Ectodermal cell (in vitro differentiated cells): ENCODE data around the gene TNIK.

Source experiments
- H3K27ac ChIP-seq: 2 replicates; pipeline ENCODE4 v1.7.0; 2013; ENCODE audit warnings: mild to moderate bottlenecking, low read depth, low read length; ENCODE audit not compliant: insufficient read depth, poor library complexity, severe bottlenecking
- H3K27me3 ChIP-seq: 2 replicates; pipeline ENCODE4 v1.7.0; 2013; ENCODE audit warnings: mild to moderate bottlenecking, low read length; ENCODE audit not compliant: insufficient read depth, control insufficient read depth, poor library complexity, severe bottlenecking
- H3K36me3 ChIP-seq: one replicate; pipeline ENCODE4 v1.7.0; 2013; ENCODE audit warnings: low read length; ENCODE audit not compliant: control insufficient read depth, insufficient read depth
- H3K4me1 ChIP-seq: one replicate; pipeline ENCODE4 v1.7.0; 2013; ENCODE audit warnings: low read length; ENCODE audit not compliant: control insufficient read depth, insufficient read depth
- H3K4me3 ChIP-seq: 2 replicates; pipeline ENCODE4 v1.7.0; 2013; ENCODE audit warnings: low read depth, low read length, control low read depth; ENCODE audit not compliant: insufficient read depth
- H3K9me3 ChIP-seq: 2 replicates; pipeline ENCODE4 v1.7.0; 2013; ENCODE audit warnings: mild to moderate bottlenecking, low read length, moderate library complexity; ENCODE audit not compliant: control insufficient read depth
- WGBS, 2 experiments: methylation state at CpG; one replicate each; pipeline ENCODE4 v1.1.7; 2013; ENCODE audit warnings: missing lambda C conversion rate in 2 of 2; 5-methylcytosine and 5-hydroxymethylcytosine counted together

Gene TNIK

DNA sequence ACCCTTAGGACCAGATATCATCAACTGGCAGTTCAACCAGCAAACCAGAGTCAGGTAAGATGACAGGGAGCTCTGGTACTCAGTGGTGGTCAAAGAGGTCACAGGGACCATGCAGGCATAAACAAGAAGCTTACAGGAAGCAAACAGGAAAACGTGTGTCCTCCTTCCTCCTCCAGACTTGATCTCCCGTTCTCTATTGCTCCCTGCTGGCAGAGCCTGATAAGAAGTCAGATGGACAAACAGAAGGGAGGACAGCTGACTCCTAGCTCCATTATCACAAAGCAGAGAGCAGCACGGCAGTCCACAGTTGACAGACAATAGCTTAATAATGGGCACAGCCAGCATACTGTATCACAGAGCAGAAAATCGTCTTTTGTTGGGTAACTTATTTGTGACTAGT lies 277.2 kb downstream of the TNIK start:
- Histone ChIP-seq H3K36me3 (no peaks in the 10 kb centered on the region), H3K9me3 (no peaks in the 10 kb centered on the region), H3K27me3 (no peaks in the 10 kb centered on the region), H3K27ac (no peak overlapping the region), H3K4me3 (no peak overlapping the region), H3K4me1 (peaks cover 8% of the 10 kb centered on the region)
- 72 to 74% methylated on average over 4 of the region's 4 CpGs for WGBS, 2 experiments

DNA sequence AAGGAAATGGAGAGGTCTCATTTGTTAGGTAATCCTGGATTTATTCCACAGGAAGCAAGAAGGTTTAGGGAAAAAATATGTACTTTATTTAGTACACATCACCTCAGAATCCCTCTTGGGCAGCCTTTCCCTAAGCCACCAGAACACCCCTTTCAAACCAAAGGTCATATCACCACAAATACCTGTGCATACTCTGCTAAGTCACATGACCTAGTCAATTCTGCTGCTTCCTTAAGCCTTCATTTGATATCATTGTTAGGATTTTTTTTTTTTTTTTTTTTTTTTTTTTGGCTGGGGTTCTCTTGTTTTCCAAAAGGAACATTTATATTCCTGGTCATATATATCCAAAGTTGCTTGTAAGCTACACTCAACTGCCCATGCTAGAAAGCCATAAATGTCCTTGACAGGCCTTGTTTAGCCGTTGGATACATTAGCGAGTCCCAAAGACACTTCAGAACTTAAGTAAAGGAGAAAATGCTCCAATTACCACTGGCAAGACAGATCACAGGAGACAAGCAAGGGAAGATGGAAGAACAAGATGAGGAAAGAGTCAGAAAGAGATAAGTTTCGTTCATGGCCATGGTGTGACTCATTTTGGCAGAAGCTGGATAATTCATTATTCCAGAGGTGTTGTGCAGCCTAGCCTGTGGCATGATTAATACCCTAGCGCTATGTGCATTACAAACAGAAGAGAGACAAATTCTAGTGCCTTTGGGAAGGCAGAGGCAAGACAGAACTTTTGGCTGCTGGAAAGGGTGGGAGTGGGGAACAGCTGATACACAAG lies 278.1 kb downstream of the TNIK start:
- H3K4me1 ChIP-seq = peaks cover 6% of the 10 kb centered on the region
- H3K36me3 ChIP-seq = no peaks in the 10 kb centered on the region
- no peak overlapping the region for H3K27ac ChIP-seq
- no peaks in the 10 kb centered on the region for H3K9me3 ChIP-seq
- no peak overlapping the region for H3K4me3 ChIP-seq
- no peaks in the 10 kb centered on the region for H3K27me3 ChIP-seq
- WGBS, 2 experiments = 93 to 99% methylated on average over 4 of the region's 4 CpGs

DNA sequence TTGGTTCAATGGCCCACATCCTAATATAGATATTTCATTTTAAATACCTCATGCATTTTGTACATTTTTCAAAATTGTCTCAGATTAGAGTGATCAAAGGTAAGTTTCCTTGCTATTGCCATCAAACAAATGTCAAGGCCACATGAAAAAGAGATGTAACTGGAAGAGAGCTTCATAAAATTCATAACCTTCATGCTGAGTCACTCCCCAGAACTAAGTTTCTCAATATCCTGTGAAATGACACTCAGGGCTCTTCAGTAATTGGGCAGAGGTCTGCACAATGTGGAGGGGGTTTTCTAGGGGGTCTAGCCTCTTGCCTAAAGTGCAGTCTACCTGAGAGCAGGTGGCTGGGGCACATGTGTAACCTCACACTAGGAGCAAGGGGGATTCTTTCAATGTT lies 281.5 kb downstream of the TNIK start:
- Histone ChIP-seq H3K4me1 (peaks cover 8% of the 10 kb centered on the region), H3K36me3 (no peaks in the 10 kb centered on the region), H3K27me3 (no peaks in the 10 kb centered on the region), H3K4me3 (no peak overlapping the region), H3K27ac (no peak overlapping the region), H3K9me3 (no peaks in the 10 kb centered on the region)

DNA sequence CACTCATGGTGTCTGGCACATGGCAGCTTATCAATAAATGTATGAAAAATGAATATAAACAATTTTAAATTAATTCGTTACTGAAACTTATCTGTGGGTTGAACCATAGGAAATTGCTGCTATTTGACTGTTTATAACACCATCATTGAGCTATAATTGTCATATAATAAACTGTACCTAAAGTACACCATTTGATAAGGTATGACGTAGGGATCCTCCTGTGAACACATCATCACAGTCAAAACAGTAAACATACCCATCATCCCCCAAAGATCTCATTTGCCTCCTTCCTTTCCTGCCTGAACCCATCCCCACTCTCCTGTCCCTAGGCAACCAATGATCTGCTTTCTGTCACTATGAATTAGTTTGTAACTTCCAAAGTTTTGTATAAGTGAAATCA lies 282.7 kb downstream of the TNIK start:
- H3K36me3 ChIP-seq = no peaks in the 10 kb centered on the region
- H3K27me3 ChIP-seq = no peaks in the 10 kb centered on the region
- WGBS, 2 experiments = 60 to 92% methylated on average over 1 of the region's 2 CpGs
- no peak overlapping the region for H3K27ac ChIP-seq
- no peak overlapping the region for H3K4me3 ChIP-seq
- no peaks in the 10 kb centered on the region for H3K9me3 ChIP-seq
- peaks cover 14% of the 10 kb centered on the region for H3K4me1 ChIP-seq

DNA sequence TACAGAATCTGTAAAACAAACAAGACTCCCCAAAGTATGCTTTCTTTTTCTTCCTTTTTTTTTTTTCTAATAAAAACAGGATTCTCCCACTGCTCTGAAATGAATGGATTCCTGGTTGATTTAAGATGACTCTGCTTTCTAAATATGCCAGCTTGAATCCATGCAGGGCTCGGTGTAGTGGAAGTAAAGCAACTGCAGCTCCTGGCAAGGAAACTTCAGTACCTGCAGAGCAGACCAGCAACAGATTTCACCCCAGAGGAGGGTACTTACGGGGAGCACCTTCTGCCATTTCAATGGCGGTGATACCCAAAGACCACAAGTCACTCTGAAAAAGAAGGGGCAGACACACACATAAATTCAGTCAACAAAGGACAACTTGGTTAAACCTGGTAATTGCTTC lies 283.1 kb downstream of the TNIK start:
- WGBS, 2 experiments = 85 to 97% methylated on average over 3 of the region's 3 CpGs
- Histone ChIP-seq H3K4me1 (peaks cover 14% of the 10 kb centered on the region), H3K36me3 (no peaks in the 10 kb centered on the region)

DNA sequence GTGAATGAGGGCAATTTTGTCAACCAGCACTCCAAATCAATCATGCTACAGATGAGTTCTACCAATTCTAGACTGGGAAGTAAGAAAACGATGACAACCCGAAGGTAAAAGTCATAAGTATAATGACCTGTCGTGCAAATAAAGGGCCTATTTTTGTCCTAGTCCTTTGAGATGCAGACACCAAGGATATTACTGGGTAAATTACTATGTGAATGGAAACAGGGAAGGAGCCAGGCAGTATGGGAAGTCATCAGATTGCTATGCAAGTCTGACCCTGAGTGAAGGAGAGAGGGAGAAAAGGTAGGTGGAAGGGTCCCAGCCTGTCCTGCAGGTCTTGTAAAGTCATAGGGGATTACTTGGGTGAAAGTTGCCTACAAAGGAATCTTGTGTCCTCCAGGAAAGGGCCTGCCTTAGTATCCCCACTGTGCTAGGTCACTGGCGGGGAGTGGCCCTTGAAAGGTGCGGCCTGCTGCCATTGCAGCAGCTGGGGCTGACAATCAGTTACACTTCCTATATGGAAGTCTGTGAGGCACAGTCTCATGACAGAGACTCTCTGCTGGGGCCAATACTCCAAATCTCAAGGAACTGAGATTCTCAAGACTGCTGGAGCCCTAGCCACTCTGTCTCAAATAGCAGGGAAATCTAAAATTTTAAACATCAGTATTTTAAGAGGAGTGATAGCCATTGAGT lies 283.8 kb downstream of the TNIK start:
- H3K4me1 ChIP-seq = peaks cover 14% of the 10 kb centered on the region
- H3K9me3 ChIP-seq = no peaks in the 10 kb centered on the region
- no peaks in the 10 kb centered on the region for H3K36me3 ChIP-seq
- H3K27me3 ChIP-seq = no peaks in the 10 kb centered on the region
- no peak overlapping the region for H3K27ac ChIP-seq
- no peak overlapping the region for H3K4me3 ChIP-seq
- whole genome bisulfite sequencing, 2 experiments = 96 to 99% methylated on average over 5 of the region's 5 CpGs

More for the DNA sequence above, 283.1 kb downstream of the TNIK start:
- no peaks in the 10 kb centered on the region for H3K9me3 ChIP-seq
- H3K27me3 ChIP-seq = no peaks in the 10 kb centered on the region
- H3K4me3 ChIP-seq = no peak overlapping the region
- no peak overlapping the region for H3K27ac ChIP-seq

DNA sequence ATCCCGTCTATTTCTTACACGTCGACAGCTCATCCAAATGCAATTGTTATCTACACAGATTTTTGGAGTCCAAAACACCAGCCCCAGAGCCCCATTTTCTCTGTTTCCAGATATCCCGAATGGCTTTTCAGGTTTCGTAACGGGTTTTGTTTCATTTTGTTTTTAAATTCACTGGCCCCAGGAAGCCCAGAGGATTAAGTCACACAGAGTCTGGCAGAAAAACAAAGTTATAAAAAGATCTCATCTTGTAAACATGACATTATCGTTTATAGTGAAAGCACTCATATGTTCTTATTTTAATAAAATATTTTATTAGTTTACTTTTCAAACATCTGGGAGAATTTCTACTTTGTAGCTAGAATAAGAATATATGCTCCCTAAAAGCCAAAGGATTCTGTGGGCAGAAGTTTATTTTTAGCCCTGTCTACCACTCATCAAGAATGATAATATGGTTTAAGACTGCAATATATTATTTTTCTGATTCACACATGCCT lies 284.4 kb downstream of the TNIK start:
- Histone ChIP-seq H3K4me1 (peaks cover 14% of the 10 kb centered on the region), H3K4me3 (no peak overlapping the region), H3K27ac (no peak overlapping the region), H3K27me3 (no peaks in the 10 kb centered on the region), H3K9me3 (no peaks in the 10 kb centered on the region), H3K36me3 (no peaks in the 10 kb centered on the region)
- WGBS, 2 experiments = 93% methylated on average over 6 to 7 of the region's 7 CpGs

DNA sequence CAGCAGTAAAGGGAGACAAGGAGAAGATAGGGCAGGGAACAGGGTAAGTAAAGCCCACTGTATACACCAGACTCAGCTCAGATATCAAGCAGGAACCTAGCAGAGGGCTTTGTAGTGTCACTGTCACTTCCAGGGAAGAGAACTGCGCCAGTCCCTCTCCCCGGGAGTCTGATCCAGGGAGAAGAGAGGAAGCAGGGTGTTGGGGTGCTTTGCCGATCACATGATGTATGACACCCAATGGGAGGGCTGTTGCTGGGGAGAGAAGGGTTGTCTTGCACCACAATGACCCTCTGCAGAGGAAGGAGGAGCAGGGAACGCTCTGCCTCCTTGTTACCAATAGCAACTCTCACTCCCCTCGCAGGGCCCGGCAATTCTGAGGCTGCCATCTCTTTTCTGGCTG lies 286.5 kb downstream of the TNIK start:
- WGBS, 2 experiments = 71 to 75% methylated on average over 6 of the region's 6 CpGs

DNA sequence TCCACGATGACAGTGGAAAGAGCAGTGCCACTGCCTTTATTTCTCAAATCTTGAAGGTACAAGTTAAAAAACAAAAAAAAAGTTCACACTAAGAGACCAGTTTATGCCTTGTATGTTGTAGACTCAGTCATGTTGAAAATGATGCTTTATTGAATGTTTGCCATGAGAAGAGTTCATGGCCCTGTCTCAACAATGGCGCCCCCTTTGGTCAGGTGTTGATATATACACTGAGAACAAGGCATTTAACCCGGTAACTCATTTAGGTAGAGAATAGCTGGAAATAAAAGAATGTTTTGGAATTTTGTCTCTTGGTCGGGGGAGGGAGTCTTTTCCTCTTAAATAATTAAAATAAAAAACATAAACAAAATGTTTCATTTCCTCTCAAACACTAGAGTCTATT lies 288.1 kb downstream of the TNIK start:
- no peak overlapping the region for H3K4me3 ChIP-seq
- H3K27me3 ChIP-seq = no peaks in the 10 kb centered on the region
- H3K4me1 ChIP-seq = peaks cover 14% of the 10 kb centered on the region
- 83 to 87% methylated on average over 3 of the region's 4 CpGs for WGBS, 2 experiments
- no peak overlapping the region for H3K27ac ChIP-seq
- no peaks in the 10 kb centered on the region for H3K9me3 ChIP-seq
- no peaks in the 10 kb centered on the region for H3K36me3 ChIP-seq

More for the DNA sequence above, 286.5 kb downstream of the TNIK start:
- Histone ChIP-seq H3K36me3 (no peaks in the 10 kb centered on the region), H3K4me3 (no peak overlapping the region), H3K9me3 (no peaks in the 10 kb centered on the region), H3K4me1 (peaks cover 14% of the 10 kb centered on the region), H3K27ac (no peak overlapping the region), H3K27me3 (no peaks in the 10 kb centered on the region)

DNA sequence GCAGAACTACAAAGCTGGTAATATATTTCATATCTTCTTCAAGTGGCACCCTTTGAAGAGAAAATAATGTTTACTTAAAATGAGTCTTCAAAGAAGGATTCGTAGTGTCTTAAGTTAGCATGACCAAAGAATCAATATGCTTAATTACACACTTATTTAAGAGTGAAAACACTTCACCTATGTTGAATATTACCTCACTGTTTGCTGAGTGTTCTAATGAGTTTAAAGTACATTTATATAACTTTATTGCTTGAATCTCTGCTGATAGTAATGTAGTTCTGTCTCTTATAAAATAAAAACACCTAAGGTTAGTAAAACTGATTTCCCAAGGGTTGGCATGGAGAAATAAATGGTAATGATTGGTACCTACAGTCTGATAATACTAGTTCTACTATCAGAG lies 290.3 kb downstream of the TNIK start:
- WGBS, 2 experiments = 100% methylated on average over 1 of the region's 1 CpG; no CpG with 5 or more reads in 1 of the 2 experiments
- Histone ChIP-seq H3K4me3 (no peak overlapping the region), H3K4me1 (peaks cover 20% of the 10 kb centered on the region), H3K27ac (no peak overlapping the region), H3K36me3 (no peaks in the 10 kb centered on the region), H3K9me3 (no peaks in the 10 kb centered on the region), H3K27me3 (no peaks in the 10 kb centered on the region)
